ENCODE results near the gene TMEM45B. TPM values are rescaled to one million over a fixed set of nuclear protein-coding genes. Genes with fewer than 3 reads are reported as not detected.

The TMEM45B gene
- total and polyA plus RNA-seq, 2 of the 13 experiments (the other 11 are each of a cell fraction or from before 2014, with no cell fraction given), result 29.1 to 181 TPM

GRCh38 chr11:129766898-129767604 is 48.6 kb upstream of the TMEM45B start:
- POLR2A ChIA-PET, result interaction anchor here (1.6 kb wide), 1 partner anchor 49 kb away, joined by 5 read pairs; the partner anchor contains the start of gene TMEM45B
- peak overlapping the region; percentile 95 for H2AFZ ChIP-seq (ENCODE audit: low read length)
- peak; percentile 54 for FAIRE-seq
- TF ChIP-seq, protein P1, sequence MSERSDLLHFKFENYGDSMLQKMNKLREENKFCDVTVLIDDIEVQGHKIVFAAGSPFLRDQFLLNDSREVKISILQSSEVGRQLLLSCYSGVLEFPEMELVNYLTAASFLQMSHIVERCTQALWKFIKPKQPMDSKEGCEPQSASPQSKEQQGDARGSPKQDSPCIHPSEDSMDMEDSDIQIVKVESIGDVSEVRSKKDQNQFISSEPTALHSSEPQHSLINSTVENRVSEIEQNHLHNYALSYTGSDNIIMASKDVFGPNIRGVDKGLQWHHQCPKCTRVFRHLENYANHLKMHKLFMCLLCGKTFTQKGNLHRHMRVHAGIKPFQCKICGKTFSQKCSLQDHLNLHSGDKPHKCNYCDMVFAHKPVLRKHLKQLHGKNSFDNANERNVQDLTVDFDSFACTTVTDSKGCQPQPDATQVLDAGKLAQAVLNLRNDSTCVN (CRISPR knock-in tag; IDR thresholded peaks at IDR 0.05; ENCODE audit: borderline replicate concordance), result 0 out of 2 replicates have a peak, but pooled peaks have one; percentile 32
- TF ChIP-seq, protein P2, sequence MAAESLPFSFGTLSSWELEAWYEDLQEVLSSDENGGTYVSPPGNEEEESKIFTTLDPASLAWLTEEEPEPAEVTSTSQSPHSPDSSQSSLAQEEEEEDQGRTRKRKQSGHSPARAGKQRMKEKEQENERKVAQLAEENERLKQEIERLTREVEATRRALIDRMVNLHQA (CRISPR knock-in tag; IDR thresholded peaks at IDR 0.05), result no peak
- TF ChIP-seq ZNF512 (CRISPR knock-in tag; IDR thresholded peaks at IDR 0.05) (no peak), PAX8 (CRISPR knock-in tag; IDR thresholded peaks at IDR 0.05; ENCODE audit: borderline replicate concordance) (no peak), SOX13 (IDR thresholded peaks at IDR 0.05) (no peak), SOX13 (CRISPR knock-in tag; conservative IDR thresholded peaks at IDR 0.05 in 1 of 2, IDR thresholded peaks at IDR 0.05 in 1 of 2) (no peak), ARNTL (CRISPR knock-in tag; IDR thresholded peaks at IDR 0.05) (no peak), BCL3 (CRISPR knock-in tag; IDR thresholded peaks at IDR 0.05) (no peak), HMG20A (CRISPR knock-in tag; IDR thresholded peaks at IDR 0.05; ENCODE audit: borderline replicate concordance) (no peak), ZBTB3 (CRISPR knock-in tag; IDR thresholded peaks at IDR 0.05; ENCODE audit: borderline replicate concordance, low read depth) (no peak), SAP130 (CRISPR knock-in tag; IDR thresholded peaks at IDR 0.05; ENCODE audit: low read depth) (peak; percentile 24; the same call in 1 of the 2 replicates), ERF (CRISPR knock-in tag; IDR thresholded peaks at IDR 0.05) (peak; percentile 40; the same call in 1 of the 2 replicates), SMC3 (IDR thresholded peaks at IDR 0.05; ENCODE audit: low read length) (peak; percentile 61; the same call in 1 of the 2 replicates)
- TF ChIP-seq, protein P3, sequence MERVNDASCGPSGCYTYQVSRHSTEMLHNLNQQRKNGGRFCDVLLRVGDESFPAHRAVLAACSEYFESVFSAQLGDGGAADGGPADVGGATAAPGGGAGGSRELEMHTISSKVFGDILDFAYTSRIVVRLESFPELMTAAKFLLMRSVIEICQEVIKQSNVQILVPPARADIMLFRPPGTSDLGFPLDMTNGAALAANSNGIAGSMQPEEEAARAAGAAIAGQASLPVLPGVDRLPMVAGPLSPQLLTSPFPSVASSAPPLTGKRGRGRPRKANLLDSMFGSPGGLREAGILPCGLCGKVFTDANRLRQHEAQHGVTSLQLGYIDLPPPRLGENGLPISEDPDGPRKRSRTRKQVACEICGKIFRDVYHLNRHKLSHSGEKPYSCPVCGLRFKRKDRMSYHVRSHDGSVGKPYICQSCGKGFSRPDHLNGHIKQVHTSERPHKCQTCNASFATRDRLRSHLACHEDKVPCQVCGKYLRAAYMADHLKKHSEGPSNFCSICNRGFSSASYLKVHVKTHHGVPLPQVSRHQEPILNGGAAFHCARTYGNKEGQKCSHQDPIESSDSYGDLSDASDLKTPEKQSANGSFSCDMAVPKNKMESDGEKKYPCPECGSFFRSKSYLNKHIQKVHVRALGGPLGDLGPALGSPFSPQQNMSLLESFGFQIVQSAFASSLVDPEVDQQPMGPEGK (CRISPR knock-in tag; IDR thresholded peaks at IDR 0.05), result no peak

More at GRCh38 chr11:129766898-129767604, 48.6 kb upstream of the TMEM45B start:
- ATAC-seq (peak; percentile 88), DNase-seq (ENCODE audit: low spot score) (peak; percentile 52)
- Histone ChIP-seq H3K27ac (ENCODE audit: extremely low read length, insufficient read depth, low read length) (no peak overlapping the region), H3K4me2 (ENCODE audit: low read depth, low read length) (peak overlapping the region; percentile 77), H3K9me3 (ENCODE audit: low read length) (no peaks in the 10 kb centered on the region), H3K4me1 (ENCODE audit: insufficient read depth, low read length) (peaks cover 36% of the 10 kb centered on the region), H3K79me2 (ENCODE audit: insufficient read depth, low read length) (no peaks in the 10 kb centered on the region), H3K36me3 (replicated peaks in 1 of 2; ENCODE audit: control insufficient read depth in 1 of 2, insufficient read depth in 2 of 2, low read length in 2 of 2) (no peaks in the 10 kb centered on the region), H3K9ac (ENCODE audit: insufficient read depth, low read depth, low read length) (peak overlapping the region; percentile 20; the same call in 1 of the 2 replicates), H4K20me1 (ENCODE audit: insufficient read depth, low read length) (no peaks in the 10 kb centered on the region), H3K4me3 (replicated peaks in 1 of 3; ENCODE audit: insufficient read depth in 1 of 3, low read depth in 2 of 3, low read length in 3 of 3) (peak overlapping the region in 2 of 3 experiments; percentile 29 to 46; a peak in 3 of 6 replicates), H3K27me3 (ENCODE audit: control insufficient read depth in 1 of 2, insufficient read depth in 2 of 2, low read length in 2 of 2) (no peaks in the 10 kb centered on the region)
- under 1% methylated on average over 7 of the region's 7 CpGs for WGBS (ENCODE audit: low lambda C conversion rate)
- intact Hi-C loops (cut with micrococcal nuclease; ENCODE audit: unreplicated experiment), result loop anchor here (10.0 kb wide), 1 partner anchor 128 kb away; the partner anchor contains the start of gene NFRKB
- CTCF ChIA-PET (ENCODE audit: low intra/inter-chr PET ratio, low total read pairs), result interaction anchor here (1.2 kb wide), 1 partner anchor 101 kb away, joined by 3 read pairs; no protein-coding TSS in a partner anchor
- in situ Hi-C loops (cut with HindIII; ENCODE audit: extremely low pct_ligation_motif_present, low pct_unique_long_range_greater_than_20kb), result no loop called here
- BruUV-seq (replicated peaks), result no TSS peak
